ENCODE results near the gene MAN1A2.

DNA sequence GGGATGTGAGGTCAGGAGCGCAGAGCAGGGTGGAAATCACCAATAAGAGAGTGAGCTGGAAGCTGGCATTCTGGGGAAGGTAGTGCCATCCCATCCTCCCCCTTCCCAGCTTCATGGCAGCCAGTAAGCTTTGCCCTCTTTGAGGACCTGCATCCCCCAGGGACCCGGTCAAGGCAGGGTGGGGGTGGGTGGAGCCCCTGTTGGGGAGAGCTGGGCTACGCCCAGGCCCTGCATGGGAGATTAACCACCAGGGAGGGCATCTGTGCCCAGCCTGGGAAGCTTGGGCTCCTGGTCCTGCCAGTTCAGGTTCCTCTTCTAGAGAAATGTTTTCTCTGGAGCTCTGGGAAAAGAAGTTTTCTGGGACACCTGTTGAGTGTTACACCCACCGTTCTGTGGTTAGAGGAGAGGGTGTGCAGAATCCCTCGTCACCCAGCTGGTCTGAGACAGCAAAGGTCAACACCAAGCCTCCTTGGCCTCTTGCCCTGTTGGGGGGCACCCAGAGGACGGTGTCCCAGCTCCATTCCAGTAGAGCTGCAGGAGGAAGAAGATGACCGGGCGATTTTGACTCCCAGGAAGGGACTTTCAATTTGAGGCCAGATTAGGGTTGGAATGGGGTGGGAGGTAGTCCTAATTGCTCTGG lies 208.5 kb downstream of the MAN1A2 start:
- TF ChIP-seq, protein P1, sequence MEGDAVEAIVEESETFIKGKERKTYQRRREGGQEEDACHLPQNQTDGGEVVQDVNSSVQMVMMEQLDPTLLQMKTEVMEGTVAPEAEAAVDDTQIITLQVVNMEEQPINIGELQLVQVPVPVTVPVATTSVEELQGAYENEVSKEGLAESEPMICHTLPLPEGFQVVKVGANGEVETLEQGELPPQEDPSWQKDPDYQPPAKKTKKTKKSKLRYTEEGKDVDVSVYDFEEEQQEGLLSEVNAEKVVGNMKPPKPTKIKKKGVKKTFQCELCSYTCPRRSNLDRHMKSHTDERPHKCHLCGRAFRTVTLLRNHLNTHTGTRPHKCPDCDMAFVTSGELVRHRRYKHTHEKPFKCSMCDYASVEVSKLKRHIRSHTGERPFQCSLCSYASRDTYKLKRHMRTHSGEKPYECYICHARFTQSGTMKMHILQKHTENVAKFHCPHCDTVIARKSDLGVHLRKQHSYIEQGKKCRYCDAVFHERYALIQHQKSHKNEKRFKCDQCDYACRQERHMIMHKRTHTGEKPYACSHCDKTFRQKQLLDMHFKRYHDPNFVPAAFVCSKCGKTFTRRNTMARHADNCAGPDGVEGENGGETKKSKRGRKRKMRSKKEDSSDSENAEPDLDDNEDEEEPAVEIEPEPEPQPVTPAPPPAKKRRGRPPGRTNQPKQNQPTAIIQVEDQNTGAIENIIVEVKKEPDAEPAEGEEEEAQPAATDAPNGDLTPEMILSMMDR (IDR thresholded peaks at IDR 0.05; ENCODE audit: low read length), result no peak
- no peak for TF ChIP-seq EZH2 (optimal IDR thresholded peaks at IDR 0.05; ENCODE audit: low read depth, low read length)
- no peak for TF ChIP-seq EZH2phosphoT487 (IDR thresholded peaks at IDR 0.05; ENCODE audit: low read length)

Measured in MM.1S (cell line).